Effector CD8-positive, alpha-beta T cell (primary cell): ENCODE data around the gene ZNF709.
"Not testable (repeated sequence)": the region's sequence is repeated elsewhere in the genome, so short reads cannot be mapped to it uniquely, and the experiment has no call there.

ENCODE experiments used
- DNase-seq: peaks from one replicate; lab custom pipeline; 2025; lab: John Stamatoyannopoulos, UW
- total RNA-seq, 4 experiments: gene quantifications; one replicate each; lab custom pipeline; 2026; lab: John Stamatoyannopoulos, UW

Gene ZNF709
- 0.29 to 1.7 (median 1.2) reads per million in 4 experiments for total RNA-seq

DNA sequence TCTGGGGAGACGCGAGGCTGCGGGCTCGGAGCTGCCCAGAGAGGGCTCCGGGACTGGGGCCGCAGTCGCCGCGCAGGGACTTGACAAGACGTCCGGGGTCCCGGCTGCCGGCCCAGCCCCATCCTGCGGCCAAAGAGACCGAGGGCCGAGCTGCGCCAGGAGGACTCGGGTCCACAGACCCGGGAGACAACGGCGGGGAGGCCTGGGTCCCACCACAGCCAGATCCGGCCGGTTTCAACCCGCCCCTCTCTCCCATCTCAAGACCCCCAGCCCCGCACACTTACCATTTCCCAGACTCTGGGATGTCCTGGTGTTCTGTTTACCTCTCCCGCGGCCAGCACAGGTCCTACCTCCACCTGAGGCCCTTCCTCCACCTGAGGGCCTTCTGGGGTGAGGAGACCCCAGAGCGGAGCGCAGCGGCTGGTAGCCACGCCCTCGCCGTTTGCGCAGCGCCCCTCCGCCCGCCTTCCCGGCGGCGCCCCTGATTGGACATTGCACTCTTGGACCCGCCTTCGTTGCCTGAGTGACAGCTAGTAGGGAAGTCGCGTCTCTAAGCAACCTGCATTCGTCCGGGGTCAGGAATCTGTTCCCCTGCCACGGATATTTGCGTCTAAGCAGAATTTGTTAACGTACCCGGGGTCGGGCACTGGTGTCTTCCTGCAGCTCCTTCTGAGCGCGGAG lies at the start of gene ZNF709:
Gene ZNF709 (minus strand): TSS at position 446 of the 681 bp plus-strand sequence. CDS start 159 bp downstream, at position 287.
- DNase-seq, result peak; percentile 86

DNA sequence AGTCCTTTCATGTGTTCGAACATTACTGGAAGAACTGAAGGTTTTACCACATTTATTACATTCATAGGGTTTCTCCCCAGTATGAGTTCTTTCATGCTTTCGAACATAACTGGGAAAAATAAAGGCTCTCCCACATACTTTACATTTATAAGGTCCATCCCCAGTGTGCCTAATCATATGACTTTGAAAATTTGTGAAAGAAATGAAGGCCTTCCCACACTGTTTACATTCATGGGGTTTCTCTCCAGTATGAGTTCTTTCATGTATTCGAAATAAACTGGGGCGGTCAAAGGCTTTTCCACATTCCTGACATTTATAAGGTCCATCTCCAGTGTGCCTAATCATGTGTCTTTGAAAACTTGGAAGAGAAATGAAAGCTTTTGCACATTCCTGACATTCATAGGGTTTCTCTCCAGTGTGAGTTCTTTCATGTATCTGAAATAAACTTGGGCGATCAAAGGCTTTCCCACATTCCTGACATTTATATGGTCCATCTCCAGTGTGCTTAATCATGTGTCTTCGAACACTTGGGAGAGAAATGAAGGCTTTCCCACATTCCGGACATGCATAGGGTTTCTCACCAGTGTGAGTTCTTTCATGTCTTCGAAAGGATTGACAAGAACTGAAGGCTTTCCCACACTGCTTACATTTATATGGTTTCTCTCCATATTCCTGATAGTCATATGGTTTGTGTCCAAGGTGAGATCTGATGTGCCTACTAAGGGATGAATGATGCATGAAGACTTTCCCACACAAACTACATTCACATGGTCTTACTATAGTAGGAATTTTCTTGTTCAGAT lies 42.6 kb upstream of the ZNF709 start:
- DNase-seq, result no peak

DNA sequence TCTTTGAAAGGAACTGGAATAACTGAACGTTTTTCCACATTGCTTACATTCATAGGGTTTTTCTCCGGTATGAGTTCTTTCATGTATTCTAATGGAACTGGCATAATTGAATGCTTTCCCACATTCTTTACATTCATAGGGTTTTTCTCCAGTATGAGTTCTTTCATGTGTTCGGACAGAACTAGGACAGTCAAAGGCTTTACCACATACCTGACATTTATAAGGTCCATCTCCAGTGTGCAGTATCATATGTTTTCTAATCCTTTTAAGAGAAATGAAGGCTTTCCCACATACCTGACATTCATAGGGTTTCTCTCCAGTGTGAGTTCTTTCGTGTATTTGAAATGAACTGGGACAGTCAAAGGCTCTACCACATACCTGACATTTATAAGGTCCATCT lies 41.9 kb upstream of the ZNF709 start:
- DNase-seq, result no peak

DNA sequence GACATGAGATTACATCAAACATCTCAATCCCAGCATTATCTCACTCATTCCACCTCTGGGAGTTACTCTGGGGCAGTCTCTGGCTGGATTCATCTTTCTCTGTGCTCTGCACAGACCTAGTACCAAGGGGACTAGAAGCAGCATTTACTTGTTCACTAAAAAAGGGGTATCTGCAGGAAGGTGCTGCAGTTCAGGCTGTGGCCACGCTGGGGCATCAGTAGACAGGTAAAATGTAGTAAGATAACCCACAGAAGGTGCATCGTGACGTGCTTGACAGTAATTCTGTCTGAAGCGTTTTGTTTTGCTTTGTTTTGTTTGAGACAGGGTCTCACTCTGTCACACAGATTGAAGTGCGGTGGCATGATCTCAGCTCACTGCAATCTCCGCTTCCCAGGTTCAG lies 37.4 kb upstream of the ZNF709 start:
- no peak for DNase-seq

DNA sequence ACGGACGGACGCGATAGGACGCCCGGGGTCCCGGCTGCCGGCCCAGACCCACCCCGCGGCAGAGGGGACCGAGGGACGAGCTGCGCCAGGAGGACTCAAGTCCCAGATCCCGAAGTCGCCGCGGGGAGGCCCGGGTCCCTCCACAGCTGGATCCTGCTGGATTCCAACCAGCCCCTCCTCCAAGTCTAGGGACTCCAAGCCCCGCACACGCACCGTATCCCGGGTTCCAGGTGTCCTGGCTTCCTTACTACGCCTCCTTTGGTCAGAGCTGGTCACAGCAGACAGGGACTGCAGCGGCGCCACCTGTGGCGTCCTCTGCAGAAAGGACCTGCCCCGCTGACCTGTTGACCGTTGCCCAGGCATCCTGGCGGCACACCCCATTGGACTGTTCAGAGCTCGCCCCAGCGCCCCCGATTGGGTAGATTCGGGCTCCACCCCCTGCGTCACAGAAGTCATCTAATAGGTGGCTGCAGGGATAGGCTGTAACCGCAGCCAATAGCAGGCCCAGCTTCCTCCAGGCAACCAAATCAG lies 29.0 kb upstream of the ZNF709 start:
- no peak for DNase-seq

DNA sequence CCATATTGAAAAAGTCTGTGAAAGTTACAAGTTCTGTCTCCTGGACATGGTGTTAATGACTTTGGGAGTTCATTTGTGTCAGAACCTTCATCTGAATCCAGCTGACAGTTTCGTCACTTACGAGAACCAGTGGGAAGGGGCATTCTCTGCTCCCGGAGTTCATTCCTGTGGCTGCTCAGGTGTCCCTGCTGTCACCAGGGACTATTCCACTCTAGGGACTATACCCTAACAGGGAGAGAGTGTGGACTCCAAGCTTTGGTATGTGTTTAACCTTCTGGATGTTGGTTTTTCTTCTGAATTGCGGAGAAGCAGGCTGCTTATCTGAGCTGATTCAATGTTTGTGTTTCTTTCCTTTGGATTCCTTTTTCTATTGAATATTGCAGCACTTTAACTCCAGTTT lies 12.4 kb upstream of the ZNF709 start:
- DNase-seq, result no peak

DNA sequence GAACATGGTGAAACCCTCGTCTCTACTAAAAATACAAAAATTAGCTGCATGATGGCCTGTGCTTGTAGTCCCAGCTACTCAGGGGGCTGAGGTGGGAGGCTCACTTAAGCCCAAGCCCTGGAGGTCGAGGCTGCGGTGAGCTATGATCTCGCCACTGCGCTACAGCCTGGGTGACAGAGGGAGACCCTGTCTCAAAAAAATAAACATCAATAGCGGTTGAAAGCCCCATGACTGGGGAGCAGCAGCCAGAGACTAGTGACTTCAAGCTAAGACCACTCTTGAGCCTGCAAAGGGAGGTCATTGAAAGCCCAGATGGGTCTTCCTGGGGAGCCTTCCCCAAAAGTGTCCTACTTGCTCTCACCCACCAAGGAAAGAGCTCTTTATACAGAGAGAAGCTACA lies 11.9 kb upstream of the ZNF709 start:
- DNase-seq, result no peak

DNA sequence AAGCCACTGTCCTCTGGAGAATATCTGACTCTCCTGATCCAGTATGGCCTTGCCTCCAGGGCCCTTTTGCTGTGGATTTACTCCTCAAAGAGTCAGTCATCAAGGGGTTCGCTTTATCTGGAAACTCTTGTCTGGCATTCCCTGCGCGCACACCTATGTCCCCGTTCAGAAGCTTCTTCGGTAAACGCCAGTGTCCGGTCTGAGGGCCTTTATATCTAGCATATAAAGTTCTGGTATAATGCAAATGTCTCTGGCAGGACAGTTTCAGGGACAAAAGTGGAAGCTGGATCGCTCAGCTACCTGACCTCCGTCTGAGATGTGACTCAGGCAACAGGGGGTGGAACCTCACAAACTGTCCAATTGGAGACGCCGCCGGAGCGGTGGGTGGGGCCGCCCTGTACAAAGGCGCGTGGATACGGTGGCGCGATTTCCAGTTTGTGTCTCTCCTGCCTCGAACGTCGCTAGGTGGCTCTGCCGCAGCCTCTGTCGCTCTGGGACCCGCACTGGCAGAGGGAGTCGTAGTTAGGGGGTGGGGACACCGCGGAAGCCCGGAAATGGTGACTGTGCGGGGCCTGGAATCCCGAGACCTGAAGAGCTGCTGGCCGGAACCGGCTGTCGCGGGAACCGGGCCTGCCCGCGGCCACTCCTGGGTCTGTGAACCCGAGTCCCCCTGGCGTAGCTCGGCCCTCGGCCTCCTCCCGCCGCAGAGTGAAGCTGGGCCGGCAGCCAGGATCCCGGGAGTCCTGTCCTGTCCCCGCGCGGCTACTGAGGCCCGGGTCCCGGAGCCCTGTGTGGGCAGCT lies 10.6 kb upstream of the ZNF709 start:
- peak; percentile 87 for DNase-seq

DNA sequence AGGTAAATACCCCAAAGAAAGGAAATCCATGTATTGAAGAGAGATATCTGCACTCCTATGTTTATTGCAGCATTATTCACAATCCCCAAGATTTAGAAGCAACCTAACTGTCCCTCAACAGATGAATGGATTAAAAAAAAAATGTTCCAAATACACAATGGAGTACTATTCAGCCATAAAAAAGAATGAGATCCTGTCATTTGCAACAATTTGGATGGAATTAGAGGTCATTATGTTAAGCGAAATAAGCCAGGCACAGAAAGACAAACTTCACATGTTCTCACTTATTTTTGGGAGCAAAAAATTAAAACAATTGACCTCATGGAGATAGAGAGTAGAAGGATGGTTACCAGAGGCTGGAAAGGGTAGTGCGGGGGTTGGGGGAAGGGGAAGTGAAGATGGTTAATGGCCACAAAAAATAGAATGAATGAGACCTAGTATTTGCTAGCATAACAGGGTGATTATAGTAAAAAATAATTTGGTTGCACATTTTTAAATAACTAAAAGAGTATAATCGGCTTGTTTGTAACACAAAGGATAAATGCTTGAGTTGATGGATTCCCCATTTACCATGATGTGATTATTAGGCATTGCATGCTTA lies 9.7 kb upstream of the ZNF709 start:
- DNase-seq, result no peak

DNA sequence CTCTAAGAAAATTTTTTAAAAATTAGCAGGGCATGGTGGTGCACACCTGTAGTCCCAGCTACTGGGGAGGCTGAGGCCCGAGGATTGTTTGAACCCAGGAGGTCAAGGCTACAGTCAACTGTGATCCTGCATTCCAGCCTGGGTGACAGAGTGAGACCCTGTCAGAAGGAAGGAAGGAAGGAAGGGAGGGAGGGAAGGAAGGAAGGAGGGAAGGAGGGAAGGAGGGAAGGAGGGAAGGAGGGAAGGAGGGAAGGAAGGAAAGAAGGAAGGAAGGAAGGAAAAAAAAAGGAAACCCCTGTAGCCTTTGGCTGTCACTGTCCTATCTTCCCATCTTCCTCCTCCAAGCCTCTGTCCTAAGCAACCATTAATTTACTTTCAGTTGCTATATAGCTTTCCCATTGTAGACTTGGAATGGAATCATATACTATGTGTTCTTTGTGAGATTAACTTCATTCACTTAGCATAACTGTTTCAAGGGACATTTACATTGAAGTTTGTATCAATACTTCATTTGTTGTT lies 1.7 kb upstream of the ZNF709 start:
- not testable (repeated sequence) for DNase-seq

DNA sequence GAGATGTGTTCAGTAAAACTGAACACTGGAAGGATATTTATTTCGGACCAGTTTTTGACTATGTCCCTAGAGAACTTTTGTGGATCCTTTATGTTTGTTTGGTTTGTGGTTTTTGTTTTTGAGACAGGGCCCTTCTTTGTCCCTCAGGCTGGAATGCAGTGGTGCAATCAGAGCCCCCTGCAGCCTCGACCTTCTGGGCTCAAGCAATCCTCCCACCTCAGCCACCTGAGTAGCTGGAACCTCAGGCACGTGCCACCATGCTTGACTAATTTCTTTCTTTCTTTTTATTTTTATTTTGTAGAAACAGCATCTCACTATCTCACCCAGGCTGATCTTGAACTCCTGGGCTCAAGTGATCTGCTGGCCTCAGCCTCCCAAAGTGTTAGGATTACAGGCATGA lies 955 bp upstream of the ZNF709 start:
- DNase-seq, result no peak

DNA sequence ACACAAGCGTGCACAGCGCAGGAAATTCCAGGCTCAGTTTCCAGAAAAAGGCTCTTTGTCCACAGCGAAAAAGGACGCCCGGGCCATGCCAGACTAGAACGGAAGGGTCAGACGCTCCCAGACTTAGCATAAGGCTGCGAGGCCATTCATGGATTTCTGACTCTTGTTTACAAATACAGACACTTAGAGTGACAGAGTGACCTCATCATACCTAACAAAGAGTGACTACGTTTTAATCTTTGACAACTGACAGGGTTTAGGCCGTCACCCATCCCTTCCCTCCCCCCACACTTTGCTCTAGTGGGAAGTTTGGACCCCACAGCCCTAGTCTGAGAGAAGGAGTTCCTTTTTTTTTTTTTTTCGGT lies 418 bp upstream of the ZNF709 start:
- DNase-seq, result no peak

DNA sequence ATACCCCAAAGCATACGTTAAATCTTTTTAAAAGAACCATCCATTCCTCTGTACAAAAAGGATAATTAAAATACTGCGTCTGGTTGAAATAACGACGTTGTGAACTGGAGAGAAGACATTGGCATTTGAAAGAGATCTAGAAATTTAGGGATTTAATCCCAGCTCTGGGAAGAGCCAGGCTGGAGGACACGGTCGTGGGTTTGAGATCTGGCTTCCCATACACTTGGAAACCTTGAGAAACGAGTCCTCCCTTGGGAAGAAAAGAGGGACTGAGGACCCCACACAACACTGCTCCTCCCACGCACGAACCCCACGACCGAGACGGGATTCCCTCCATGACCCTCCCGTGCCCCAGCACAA lies 625 bp downstream of the ZNF709 start:
- no peak for DNase-seq

DNA sequence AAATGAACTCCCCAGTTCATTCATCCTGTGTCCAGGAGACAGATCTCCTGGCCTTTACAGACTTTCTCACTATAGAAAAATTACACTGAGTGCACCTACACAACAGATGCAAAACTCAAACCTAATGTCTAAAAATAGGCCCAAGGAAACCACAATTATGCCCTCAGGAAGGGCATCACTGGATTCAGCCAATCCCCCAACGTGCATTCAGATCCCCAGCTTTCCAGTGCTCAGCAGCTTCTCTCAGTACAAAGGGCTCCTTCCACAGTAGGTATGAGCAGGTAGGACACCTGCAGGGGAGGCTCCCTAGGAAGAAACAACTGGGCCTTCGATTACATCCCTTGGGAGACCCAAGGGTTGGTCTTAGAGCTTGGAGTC lies 2.1 kb downstream of the ZNF709 start:
- DNase-seq, result no peak

DNA sequence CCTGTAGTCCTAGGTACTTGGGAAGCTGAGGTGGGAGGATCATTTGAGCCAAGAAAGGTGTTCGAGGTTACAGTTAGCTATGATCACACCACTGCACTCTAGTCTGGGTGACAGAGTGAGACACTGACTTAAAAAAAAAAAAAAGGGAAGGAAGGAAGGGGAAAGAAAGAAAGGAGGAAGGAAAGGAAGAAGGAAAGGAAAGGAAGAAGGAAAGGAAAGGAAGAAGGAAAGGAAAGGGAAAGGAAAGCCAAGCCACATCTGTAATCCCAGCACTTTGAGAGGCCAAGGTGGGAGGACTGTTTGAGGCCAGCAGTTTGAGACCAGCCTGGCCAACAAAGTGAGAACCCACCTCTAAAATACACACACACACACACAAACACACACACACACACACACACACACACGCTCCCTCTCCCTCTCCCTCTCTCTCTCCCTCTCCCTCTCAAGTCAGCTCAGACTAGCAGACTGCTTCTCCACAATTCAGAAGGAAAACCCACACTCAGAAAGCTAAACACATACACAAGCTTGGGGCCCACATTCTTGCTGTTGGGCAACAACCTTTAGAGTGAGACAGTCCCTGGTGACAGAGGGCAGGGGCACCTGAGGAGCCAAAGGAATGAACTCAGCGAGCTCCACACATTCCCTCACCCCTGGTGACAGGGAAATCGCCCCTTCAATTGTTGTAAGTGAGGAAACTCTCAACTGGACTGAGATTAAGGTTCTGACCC lies 2.7 kb downstream of the ZNF709 start:
- no peak for DNase-seq

DNA sequence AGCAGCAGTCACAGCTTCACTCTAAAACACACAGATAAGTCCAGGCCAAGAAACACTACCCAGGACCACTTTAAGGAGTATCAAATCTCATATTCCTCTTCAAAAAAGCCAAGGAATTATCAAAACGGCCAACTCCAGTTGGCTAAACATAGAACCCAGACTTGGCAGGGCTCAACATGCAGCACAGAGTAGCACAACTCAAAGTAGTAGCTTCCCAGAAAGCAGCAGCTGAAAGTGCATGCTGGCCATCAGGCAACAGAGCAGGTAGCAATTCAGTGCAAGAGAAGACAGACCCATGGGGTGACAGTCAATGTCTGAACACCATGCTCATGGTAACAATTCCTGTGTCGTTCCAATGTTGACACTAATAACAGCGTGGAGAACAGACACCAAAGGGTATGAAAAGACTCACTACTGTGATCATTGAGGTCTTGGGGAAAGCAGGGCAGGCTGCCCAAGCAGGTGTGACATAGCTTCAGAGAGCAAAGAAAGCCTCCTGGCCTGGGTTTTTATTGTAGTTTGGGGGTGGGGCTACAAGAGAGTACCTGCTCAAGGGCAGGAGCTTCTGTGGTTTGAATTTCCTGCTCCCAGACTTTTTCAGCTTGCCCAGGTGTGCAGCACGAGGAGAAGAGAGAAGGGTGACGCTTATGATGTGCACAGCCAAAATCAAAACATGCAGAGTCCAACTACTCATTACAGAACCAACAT lies 6.2 kb downstream of the ZNF709 start:
- no peak for DNase-seq

DNA sequence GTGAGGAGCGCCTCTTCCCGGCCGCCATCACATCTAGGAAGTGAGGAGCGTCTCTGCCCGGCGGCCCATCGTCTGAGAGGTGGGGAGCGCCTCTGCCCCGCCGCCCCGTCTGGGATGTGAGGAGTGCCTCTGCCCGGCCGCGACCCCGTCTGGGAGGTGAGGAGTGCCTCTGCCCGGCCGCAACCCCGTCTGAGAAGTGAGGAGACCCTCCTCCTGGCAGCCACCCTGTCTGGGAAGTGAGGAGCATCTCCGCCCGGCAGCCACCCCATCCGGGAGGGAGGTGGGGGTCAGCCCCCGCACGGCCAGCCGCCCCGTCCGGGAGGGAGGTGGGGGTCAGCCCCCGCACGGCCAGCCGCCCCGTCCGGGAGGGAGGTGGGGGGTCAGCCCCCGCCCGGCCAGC lies 17.0 kb downstream of the ZNF709 start:
- not testable (repeated sequence) for DNase-seq

DNA sequence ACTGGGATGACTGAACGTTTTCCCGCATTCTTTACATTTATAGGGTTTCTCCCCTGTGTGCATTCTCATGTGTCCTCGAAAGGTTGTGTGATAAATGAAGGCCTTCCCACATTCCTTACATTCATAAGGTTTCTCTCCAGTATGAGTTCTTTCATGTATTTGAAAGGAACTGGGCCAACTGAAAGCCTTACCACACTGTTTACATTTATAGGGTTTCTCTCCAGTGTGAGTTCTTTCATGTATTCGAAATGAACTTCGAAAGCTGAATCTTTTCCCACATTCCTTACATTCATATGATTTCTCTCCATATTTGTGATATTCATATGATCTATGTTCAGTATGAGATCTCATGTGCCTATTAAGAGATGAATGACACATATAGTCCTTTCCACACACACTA lies 19.4 kb downstream of the ZNF709 start:
- no peak for DNase-seq

DNA sequence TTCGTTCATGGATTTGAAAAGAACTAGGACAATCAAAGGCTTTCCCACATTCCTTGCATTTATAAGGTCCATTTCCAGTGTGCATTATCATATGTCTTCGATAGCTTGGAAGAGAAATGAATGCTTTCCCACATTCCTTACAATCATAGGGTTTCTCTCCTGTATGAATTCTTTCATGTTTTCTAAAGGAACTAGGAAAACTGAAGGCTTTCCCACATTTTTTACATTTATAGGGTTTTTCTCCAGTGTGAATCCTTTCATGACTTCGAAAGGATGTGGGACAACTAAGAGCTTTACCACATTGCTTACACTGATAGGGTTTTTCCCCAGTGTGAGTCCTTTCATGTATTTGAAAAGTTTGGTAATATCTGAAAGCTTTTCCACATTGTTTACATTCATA lies 19.8 kb downstream of the ZNF709 start:
- DNase-seq, result no peak

DNA sequence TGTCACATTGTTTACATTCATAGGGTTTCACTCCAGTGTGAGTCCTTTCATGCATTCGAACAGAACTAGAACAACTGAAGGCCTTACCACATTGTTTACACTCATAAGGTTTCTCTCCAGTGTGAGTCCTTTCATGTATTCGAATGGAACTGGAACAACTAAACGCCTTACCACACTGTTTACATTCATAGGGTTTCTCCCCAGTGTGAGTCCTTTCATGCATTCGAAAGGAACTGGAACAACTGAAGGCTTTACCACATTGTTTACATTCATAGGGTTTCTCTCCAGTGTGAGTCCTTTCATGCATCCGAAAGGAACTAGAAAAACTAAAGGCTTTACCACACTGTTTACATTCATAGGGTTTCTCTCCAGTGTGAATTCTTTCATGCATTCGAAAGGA lies 20.5 kb downstream of the ZNF709 start:
- not testable (repeated sequence) for DNase-seq

DNA sequence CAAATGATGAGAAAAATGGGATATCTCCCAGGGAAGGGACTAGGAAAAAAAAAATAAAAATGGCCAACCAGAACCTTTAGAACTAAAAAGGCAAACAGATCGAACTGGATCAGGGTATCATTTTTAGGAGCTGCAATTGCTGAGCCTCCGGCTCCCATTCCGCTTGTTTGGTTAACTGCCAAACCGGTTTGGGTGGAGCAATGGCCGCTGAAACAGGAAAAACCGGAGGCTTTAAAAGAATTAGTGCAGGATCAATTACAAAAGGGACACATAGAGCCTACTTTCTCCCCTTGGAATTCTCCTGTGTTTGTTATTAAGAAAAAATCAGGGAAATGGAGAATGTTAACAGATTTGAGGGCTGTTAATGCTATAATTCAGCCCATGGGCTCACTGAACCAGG lies 31.1 kb downstream of the ZNF709 start:
- no peak for DNase-seq
